ENCODE data around the gene RHBDL3. TPM values are rescaled to one million over a fixed set of nuclear protein-coding genes. Genes with fewer than 3 reads are reported as not detected.
A peak's percentile ranks its signal among the peaks of the same experiment; 100 is the strongest.

Gene RHBDL3
- total RNA-seq, 6 experiments from 2014 or later, result 0.04 to 0.09 TPM; not detected in 4

DNA sequence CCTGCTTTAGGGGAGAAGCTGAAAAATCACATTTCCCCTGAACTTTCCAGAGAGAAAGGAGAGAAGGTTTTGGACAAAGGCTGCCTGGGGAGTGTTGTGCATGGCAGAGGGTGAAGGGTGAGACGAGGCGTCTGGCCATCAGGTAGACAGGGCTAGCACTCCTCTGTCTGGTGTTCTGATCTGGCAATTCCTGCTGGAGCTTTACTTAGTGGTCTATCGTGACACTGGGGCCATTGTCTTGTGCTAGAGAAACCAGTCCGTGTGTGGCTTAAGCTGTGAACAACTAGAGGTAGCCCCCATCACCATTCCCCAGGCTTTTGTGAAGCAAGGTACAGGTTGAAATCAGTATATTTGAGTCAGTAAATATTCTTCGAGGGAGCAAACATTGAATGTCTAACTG, 8.5 kb downstream of the RHBDL3 start:
- TF ChIP-seq, protein P1, sequence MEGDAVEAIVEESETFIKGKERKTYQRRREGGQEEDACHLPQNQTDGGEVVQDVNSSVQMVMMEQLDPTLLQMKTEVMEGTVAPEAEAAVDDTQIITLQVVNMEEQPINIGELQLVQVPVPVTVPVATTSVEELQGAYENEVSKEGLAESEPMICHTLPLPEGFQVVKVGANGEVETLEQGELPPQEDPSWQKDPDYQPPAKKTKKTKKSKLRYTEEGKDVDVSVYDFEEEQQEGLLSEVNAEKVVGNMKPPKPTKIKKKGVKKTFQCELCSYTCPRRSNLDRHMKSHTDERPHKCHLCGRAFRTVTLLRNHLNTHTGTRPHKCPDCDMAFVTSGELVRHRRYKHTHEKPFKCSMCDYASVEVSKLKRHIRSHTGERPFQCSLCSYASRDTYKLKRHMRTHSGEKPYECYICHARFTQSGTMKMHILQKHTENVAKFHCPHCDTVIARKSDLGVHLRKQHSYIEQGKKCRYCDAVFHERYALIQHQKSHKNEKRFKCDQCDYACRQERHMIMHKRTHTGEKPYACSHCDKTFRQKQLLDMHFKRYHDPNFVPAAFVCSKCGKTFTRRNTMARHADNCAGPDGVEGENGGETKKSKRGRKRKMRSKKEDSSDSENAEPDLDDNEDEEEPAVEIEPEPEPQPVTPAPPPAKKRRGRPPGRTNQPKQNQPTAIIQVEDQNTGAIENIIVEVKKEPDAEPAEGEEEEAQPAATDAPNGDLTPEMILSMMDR (IDR thresholded peaks at IDR 0.05), result no peak
- TF ChIP-seq POLR2A (IDR thresholded peaks at IDR 0.05), result no peak
- Histone ChIP-seq H3K4me3 (no peak overlapping the region), H3K27ac (no peak overlapping the region), H3K27me3 (no peaks in the 10 kb centered on the region), H3K9me3 (no peaks in the 10 kb centered on the region), H3K4me1 (no peaks in the 10 kb centered on the region), H3K36me3 (no peaks in the 10 kb centered on the region)
- intact Hi-C loops (cut with DNase I), result no loop called here
- WGBS (ENCODE audit: insufficient coverage, low coverage, low lambda C conversion rate, missing lambda C conversion rate), result 50% methylated on average over 1 of the region's 5 CpGs
- DNase-seq (no peak), ATAC-seq (no peak)

DNA sequence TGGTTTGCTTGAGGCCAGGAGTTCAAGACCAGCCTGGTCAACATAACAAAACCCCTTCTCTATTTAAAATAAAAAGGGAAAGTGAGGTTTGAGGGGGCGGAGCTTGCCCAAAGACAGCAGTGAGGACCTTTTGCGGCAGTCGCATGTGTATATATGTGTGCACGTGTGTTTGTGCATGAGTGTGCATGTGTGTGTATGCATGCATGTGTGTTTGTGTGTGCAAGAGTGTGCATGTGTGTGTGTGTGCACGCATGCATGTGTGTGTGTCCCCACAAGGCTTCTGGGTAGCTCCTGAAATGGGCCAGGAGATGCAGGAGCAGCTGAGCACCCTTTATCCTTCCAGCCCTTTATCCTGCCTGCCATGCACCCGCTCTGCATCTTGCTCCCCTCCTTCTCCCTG, 9.0 kb downstream of the RHBDL3 start:
- intact Hi-C loops (cut with DNase I), result no loop called here

DNA sequence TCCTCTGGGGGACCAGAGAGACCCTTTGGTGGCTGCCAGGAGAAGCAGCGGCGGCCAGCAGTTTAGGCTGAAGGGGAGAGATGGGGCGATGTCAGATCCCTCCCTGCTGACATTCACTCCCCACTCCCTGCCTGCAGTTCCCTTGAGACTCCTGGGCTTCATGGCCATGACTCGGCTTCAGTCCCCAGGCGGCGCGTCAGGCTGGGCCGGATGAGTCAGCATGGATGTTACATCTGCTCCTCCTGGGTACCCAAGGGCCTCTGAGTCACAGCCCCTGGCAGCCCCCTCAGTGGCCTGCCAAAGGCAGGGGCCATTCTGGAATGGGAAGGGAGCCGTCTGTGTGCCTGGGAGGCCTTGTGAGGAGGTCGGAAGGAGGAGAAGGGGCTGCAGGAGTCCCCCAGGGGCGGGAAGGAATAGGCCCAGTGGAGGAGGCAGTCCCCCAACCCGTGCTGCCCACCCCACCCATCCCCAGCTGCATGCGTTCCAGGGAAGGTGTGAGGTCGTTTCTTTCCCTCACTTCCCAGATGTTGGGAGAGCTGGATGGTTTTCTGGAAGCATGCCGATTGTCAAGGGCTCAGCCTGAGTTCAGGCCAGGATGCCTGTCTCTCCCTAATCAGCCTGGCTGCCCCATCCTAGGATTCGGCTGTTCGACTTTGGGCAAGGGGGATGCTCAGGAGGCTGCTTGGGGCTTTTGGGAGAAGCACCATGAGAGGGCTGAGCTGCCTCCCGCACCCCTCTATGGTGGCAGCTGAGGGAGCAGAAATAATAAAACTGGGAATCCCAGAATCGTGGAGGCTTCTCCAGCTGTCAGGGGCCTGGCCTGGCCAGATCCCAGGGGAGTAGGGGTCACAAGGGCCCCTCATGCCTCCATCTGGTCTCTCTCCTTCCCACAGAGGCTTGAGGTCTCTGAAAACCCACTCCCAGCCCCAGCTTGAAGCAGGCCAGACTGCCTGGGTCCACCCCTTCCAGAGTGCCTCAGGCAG, 9.7 kb downstream of the RHBDL3 start:
- intact Hi-C loops (cut with DNase I), result no loop called here
- Histone ChIP-seq H3K4me1 (no peaks in the 10 kb centered on the region), H3K4me3 (no peak overlapping the region), H3K9me3 (no peaks in the 10 kb centered on the region), H3K27me3 (no peaks in the 10 kb centered on the region), H3K36me3 (no peaks in the 10 kb centered on the region), H3K27ac (no peak overlapping the region)
- TF ChIP-seq, protein P1 (IDR thresholded peaks at IDR 0.05), result no peak
- no peak for TF ChIP-seq POLR2A (IDR thresholded peaks at IDR 0.05)
- ATAC-seq (peak in 1 of 4 donors; percentile 16), DNase-seq (no peak)
- WGBS (ENCODE audit: insufficient coverage, low coverage, low lambda C conversion rate, missing lambda C conversion rate), result no CpG with 5 or more reads among the region's 19 CpGs

More for the DNA sequence above, 9.0 kb downstream of the RHBDL3 start:
- H3K27me3 ChIP-seq, result no peaks in the 10 kb centered on the region
- no peaks in the 10 kb centered on the region for H3K4me1 ChIP-seq
- TF ChIP-seq POLR2A (IDR thresholded peaks at IDR 0.05), result no peak
- TF ChIP-seq, protein P1 (IDR thresholded peaks at IDR 0.05), result no peak
- ATAC-seq (no peak), DNase-seq (no peak)
- H3K36me3 ChIP-seq, result no peaks in the 10 kb centered on the region
- H3K4me3 ChIP-seq, result no peak overlapping the region
- WGBS (ENCODE audit: insufficient coverage, low coverage, low lambda C conversion rate, missing lambda C conversion rate), result 93% methylated on average over 5 of the region's 6 CpGs
- H3K9me3 ChIP-seq, result no peaks in the 10 kb centered on the region
- H3K27ac ChIP-seq, result no peak overlapping the region

DNA sequence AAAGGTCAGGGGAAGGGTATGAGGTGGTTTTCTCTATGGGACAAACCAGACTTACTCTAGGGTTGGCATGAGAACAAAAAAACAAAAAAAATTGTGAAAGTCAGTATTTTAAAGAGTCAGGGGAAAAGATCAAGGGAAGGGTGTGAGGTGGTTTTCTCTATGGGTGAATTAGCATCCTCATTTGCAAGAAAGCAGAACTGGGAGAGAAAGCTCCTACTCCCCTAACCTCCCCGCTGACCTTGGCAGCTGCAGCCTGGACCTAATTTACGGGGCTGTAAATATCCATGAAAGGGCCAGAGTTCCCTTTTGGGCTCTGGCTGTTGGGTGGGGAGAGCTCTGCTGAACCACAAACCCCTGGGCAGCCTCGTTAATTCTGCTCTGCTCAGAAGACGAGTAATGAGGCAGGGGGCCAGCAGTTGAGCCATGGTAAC, 10.6 kb downstream of the RHBDL3 start:
- ATAC-seq (no peak), DNase-seq (no peak)
- Histone ChIP-seq H3K4me3 (no peak overlapping the region), H3K9me3 (no peaks in the 10 kb centered on the region), H3K27me3 (no peaks in the 10 kb centered on the region), H3K4me1 (no peaks in the 10 kb centered on the region), H3K36me3 (no peaks in the 10 kb centered on the region), H3K27ac (no peak overlapping the region)
- intact Hi-C loops (cut with DNase I), result no loop called here
- 38% methylated on average over 4 of the region's 4 CpGs for WGBS (ENCODE audit: insufficient coverage, low coverage, low lambda C conversion rate, missing lambda C conversion rate)
- TF ChIP-seq, protein P1 (IDR thresholded peaks at IDR 0.05), result no peak
- TF ChIP-seq POLR2A (IDR thresholded peaks at IDR 0.05), result no peak

Measured in right lobe of liver (tissue), 6 donors.